H1 (cell line): ENCODE measurements around the gene REM2. TPM values are rescaled to one million over a fixed set of nuclear protein-coding genes. Genes with fewer than 3 reads are reported as not detected.
A peak's percentile ranks its signal among the peaks of the same experiment; 100 is the strongest.

ENCODE experiments used
- ASH2L ChIP-seq: fragments of 200-600, 300-600 bp; sonication (generic); IDR thresholded peaks from one replicate; pipeline ENCODE4 v1.7.1; 2017; ENCODE audit warnings: low read length
- CEBPB ChIP-seq: IDR thresholded peaks from 2 replicates; pipeline ENCODE4 v1.6.1; 2012; ENCODE audit warnings: low read depth, low read length
- CTBP2 ChIP-seq: IDR thresholded peaks from 2 replicates; pipeline ENCODE4 v1.7.0; 2011; ENCODE audit warnings: borderline replicate concordance, mild to moderate bottlenecking, moderate library complexity, mixed read lengths, low read length; ENCODE audit not compliant: insufficient read depth, insufficient read length
- EP300 ChIP-seq, 2 experiments: IDR thresholded peaks; 1 replicate in 1 of 2; 2 replicates in 1 of 2; pipeline ENCODE4 v1.6.1; 2011 to 2012; ENCODE audit warnings: low read depth in 2 of 2, low read length in 2 of 2, mild to moderate bottlenecking in 2 of 2, borderline replicate concordance in 1 of 2, inconsistent platforms in 1 of 2, moderate library complexity in 1 of 2
- GTF2F1 ChIP-seq: IDR thresholded peaks from 2 replicates; pipeline ENCODE4 v1.6.1; 2012; ENCODE audit warnings: low read depth, low read length, improper control_type of control experiment, borderline replicate concordance
- HDAC2 ChIP-seq, 2 experiments: fragments of 300-600 bp in 1 of 2; sonication (generic) in 1 of 2; IDR thresholded peaks; 2 replicates each; pipeline ENCODE4 v1.6.1; 2011 to 2012; ENCODE audit warnings: low read depth in 2 of 2, low read length in 2 of 2, mild to moderate bottlenecking in 2 of 2, moderate library complexity in 2 of 2, borderline replicate concordance in 1 of 2, inconsistent platforms in 1 of 2
- HDAC6 ChIP-seq: IDR thresholded peaks from one replicate; pipeline ENCODE4 v1.7.1; 2012; ENCODE audit warnings: low read depth, mild to moderate bottlenecking, inconsistent platforms, low read length, moderate library complexity
- KDM1A ChIP-seq: fragments of 200-600, 300-600 bp; sonication (generic); IDR thresholded peaks from 2 replicates; pipeline ENCODE4 v1.7.1; 2016; ENCODE audit warnings: mild to moderate bottlenecking, low read length, borderline replicate concordance
- KDM4A ChIP-seq: IDR thresholded peaks from one replicate; pipeline ENCODE4 v1.7.1; 2012; ENCODE audit warnings: low read depth, mild to moderate bottlenecking, moderate library complexity, low read length, inconsistent platforms; ENCODE audit not compliant: severe bottlenecking
- MAFK ChIP-seq: IDR thresholded peaks from 2 replicates; pipeline ENCODE4 v1.6.1; 2012; ENCODE audit warnings: low read depth, mild to moderate bottlenecking, improper control_type of control experiment, low read length
- POLR2A ChIP-seq, 2 experiments: IDR thresholded peaks; 1 replicate in 1 of 2; 2 replicates in 1 of 2; pipeline ENCODE4 v1.6.1; 2011; ENCODE audit warnings: low read depth in 2 of 2, low read length in 2 of 2, mild to moderate bottlenecking in 2 of 2; ENCODE audit errors: control extremely low read depth in 1 of 2
- POLR2AphosphoS5 ChIP-seq: IDR thresholded peaks from 2 replicates; pipeline ENCODE4 v1.6.1; 2011; ENCODE audit warnings: low read depth, low read length
- POU5F1 ChIP-seq: IDR thresholded peaks from 2 replicates; pipeline ENCODE4 v1.6.1; 2011; ENCODE audit warnings: low read depth, mild to moderate bottlenecking, low read length, moderate library complexity
- RFX5 ChIP-seq: IDR thresholded peaks from 2 replicates; pipeline ENCODE4 v1.6.1; 2011; ENCODE audit warnings: low read depth, low read length, improper control_type of control experiment, borderline replicate concordance
- SIRT6 ChIP-seq: IDR thresholded peaks from one replicate; pipeline ENCODE4 v1.7.1; 2012; ENCODE audit warnings: low read length, inconsistent platforms
- SIX5 ChIP-seq: IDR thresholded peaks from 2 replicates; pipeline ENCODE4 v1.6.1; 2011; ENCODE audit warnings: mild to moderate bottlenecking, low read depth, low read length
- SP1 ChIP-seq: IDR thresholded peaks from 2 replicates; pipeline ENCODE4 v1.6.1; 2011; ENCODE audit warnings: low read depth, low read length
- SRF ChIP-seq: IDR thresholded peaks from 2 replicates; pipeline ENCODE4 v1.6.1; 2011; ENCODE audit warnings: mild to moderate bottlenecking, low read depth, low read length, moderate library complexity
- TAF1 ChIP-seq: IDR thresholded peaks from 2 replicates; pipeline ENCODE4 v1.6.1; 2011; ENCODE audit warnings: mild to moderate bottlenecking, low read depth, low read length
- TCF12 ChIP-seq: IDR thresholded peaks from 2 replicates; pipeline ENCODE4 v1.6.1; 2011; ENCODE audit warnings: low read depth, mild to moderate bottlenecking, low read length
- TEAD4 ChIP-seq: IDR thresholded peaks from 2 replicates; pipeline ENCODE4 v1.6.1; 2012; ENCODE audit warnings: low read depth, low read length, inconsistent platforms, mixed read lengths
- USF2 ChIP-seq: IDR thresholded peaks from 2 replicates; pipeline ENCODE4 v1.6.1; 2011; ENCODE audit warnings: low read length, improper control_type of control experiment
- polyA plus RNA-seq, 7 experiments: library from polyadenylated mRNA; depleted of rRNA in 3 of 7; stranded (reverse) in 5 of 7; unstranded in 2 of 7; fragments of >200 nt in 5 of 7; fragments of 200-250 nt in 2 of 7; gene quantifications; 1 replicate in 5 of 7; 2 replicates in 1 of 7; 4 replicates in 1 of 7; pipeline versions ENCODE4 v1.2.1 to v1.2.3, GENCODE V29; 2011 to 2013; ENCODE audit warnings: missing spikeins in 2 of 7, mixed read lengths in 2 of 7
- total RNA-seq: library from RNA; stranded (reverse); fragmentation: NEBNext Ultra II Directional; extraction: Animal tissue kit (Norgen Biotek cat#: 25700); gene quantifications from 2 replicates; pipeline ENCODE4 v1.2.1, GENCODE V29; 2021
- TF ChIP-seq, protein P1 (sequence below): IDR thresholded peaks from 2 replicates; pipeline ENCODE4 v1.6.1; 2012; ENCODE audit warnings: inconsistent platforms

REM2 gene
- total and polyA plus RNA-seq, 2 of the 8 experiments (the other 6 are each of a cell fraction or from before 2014, with no cell fraction given), result 1.00 to 1.1 TPM

- TF ChIP-seq HDAC2 (IDR thresholded peaks at IDR 0.05; ENCODE audit: borderline replicate concordance in 1 of 2, low read depth in 2 of 2, low read length in 2 of 2) (no peak), GTF2F1 (no peak), TCF12 (no peak), USF2 (no peak), CEBPB (peak; percentile 85), POU5F1 (no peak), MAFK (peak; percentile 81; the same call in 1 of the 2 replicates), EP300 (IDR thresholded peaks at IDR 0.05; ENCODE audit: borderline replicate concordance in 1 of 2, low read depth in 2 of 2, low read length in 2 of 2) (no peak), SIRT6 (no peak), POLR2A (IDR thresholded peaks at IDR 0.05; ENCODE audit: control extremely low read depth in 1 of 2, low read depth in 2 of 2, low read length in 2 of 2) (peak; percentile 82 to 95), RFX5 (no peak), HDAC6 (no peak), KDM4A (peak; percentile 61), SIX5 (no peak), SP1 (peak; percentile 53; the same call in 1 of the 2 replicates), TAF1 (peak; percentile 96), KDM1A (no peak), POLR2AphosphoS5 (peak; percentile 94), TEAD4 (peak; percentile 86), SRF (no peak), ASH2L (peak; percentile 97), CTBP2 (no peak)
- TF ChIP-seq, protein P1, sequence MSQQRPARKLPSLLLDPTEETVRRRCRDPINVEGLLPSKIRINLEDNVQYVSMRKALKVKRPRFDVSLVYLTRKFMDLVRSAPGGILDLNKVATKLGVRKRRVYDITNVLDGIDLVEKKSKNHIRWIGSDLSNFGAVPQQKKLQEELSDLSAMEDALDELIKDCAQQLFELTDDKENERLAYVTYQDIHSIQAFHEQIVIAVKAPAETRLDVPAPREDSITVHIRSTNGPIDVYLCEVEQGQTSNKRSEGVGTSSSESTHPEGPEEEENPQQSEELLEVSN, result peak; percentile 34; the same call in 1 of the 2 replicates
Measured at GRCh38 chr14:22929104-22929960, 46.3 kb downstream of the REM2 start, which contains the start of gene PRMT5 (continued).
